CD14-positive monocyte (primary cell): ENCODE results near the gene ARHGEF11. TPM values are rescaled to one million over a fixed set of nuclear protein-coding genes. Genes with fewer than 3 reads are reported as not detected.

ENCODE experiments used
- DNase-seq, 3 donors: peaks; one replicate each; pipeline ENCODE4 v3.0.0-alpha.2; 2011 to 2022
- H2AFZ ChIP-seq: 2 replicates; pipeline ENCODE4 v1.6.0; 2012; ENCODE audit warnings: mild to moderate bottlenecking, low read depth, low read length, inconsistent platforms; ENCODE audit not compliant: insufficient read depth, poor library complexity, severe bottlenecking
- H3K27ac ChIP-seq, 2 donors: 1 replicate in 1 of 2; 2 replicates in 1 of 2; pipeline ENCODE4 v1.5.1; 2012 to 2013; ENCODE audit warnings: low read length in 2 of 2, control low read depth in 1 of 2, inconsistent platforms in 1 of 2, low read depth in 1 of 2, mild to moderate bottlenecking in 1 of 2
- H3K27me3 ChIP-seq, 2 donors: one replicate each; pipeline versions ENCODE4 v1.6.0 to v1.6.1; 2011 to 2013; ENCODE audit warnings: low read length in 2 of 2; ENCODE audit not compliant: control insufficient read depth in 2 of 2, insufficient read depth in 2 of 2
- H3K36me3 ChIP-seq, 2 donors: replicated peaks in 1 of 2; 1 replicate in 1 of 2; 2 replicates in 1 of 2; pipeline versions ENCODE4 v1.5.1 to v1.6.1; 2012 to 2013; ENCODE audit warnings: low read length in 2 of 2, control low read depth in 1 of 2, inconsistent platforms in 1 of 2, mild to moderate bottlenecking in 1 of 2; ENCODE audit not compliant: insufficient read depth in 2 of 2, control insufficient read depth in 1 of 2
- H3K4me1 ChIP-seq, 2 donors: 1 replicate in 1 of 2; 2 replicates in 1 of 2; pipeline versions ENCODE4 v1.5.1 to v1.6.1; 2012 to 2013; ENCODE audit warnings: low read length in 2 of 2, control low read depth in 1 of 2, inconsistent platforms in 1 of 2, mild to moderate bottlenecking in 1 of 2, moderate library complexity in 1 of 2; ENCODE audit not compliant: insufficient read depth in 2 of 2, control insufficient read depth in 1 of 2
- H3K4me2 ChIP-seq: replicated peaks from 2 replicates; pipeline ENCODE3; 2012; ENCODE audit warnings: low read length, moderate library complexity, mild to moderate bottlenecking; ENCODE audit not compliant: poor library complexity, severe bottlenecking; ENCODE audit errors: extremely low read depth
- H3K4me3 ChIP-seq, 3 experiments: fragments of 200-600 bp in 1 of 3; sonication (generic) in 1 of 3; replicated peaks in 1 of 3; 1 replicate in 2 of 3; 2 replicates in 1 of 3; pipeline ENCODE4 v1.5.1; 2011 to 2013; ENCODE audit warnings: low read length in 3 of 3, mild to moderate bottlenecking in 3 of 3, control low read depth in 2 of 3, low read depth in 2 of 3, inconsistent platforms in 1 of 3, moderate library complexity in 1 of 3
- H3K79me2 ChIP-seq: 2 replicates; pipeline ENCODE4 v1.6.0; 2012; ENCODE audit warnings: mild to moderate bottlenecking, control low read depth, inconsistent platforms, low read length, moderate library complexity; ENCODE audit not compliant: insufficient read depth
- H3K9ac ChIP-seq: 2 replicates; pipeline ENCODE4 v1.6.0; 2017; ENCODE audit warnings: low read length, mild to moderate bottlenecking; ENCODE audit not compliant: insufficient read depth, poor library complexity, severe bottlenecking
- H3K9me3 ChIP-seq, 2 donors: replicated peaks in 1 of 2; 1 replicate in 1 of 2; 2 replicates in 1 of 2; pipeline versions ENCODE4 v1.5.1 to v1.6.1; 2012 to 2013; ENCODE audit warnings: low read length in 2 of 2, control low read depth in 1 of 2; ENCODE audit not compliant: control insufficient read depth in 1 of 2, insufficient read depth in 1 of 2
- H4K20me1 ChIP-seq: 2 replicates; pipeline ENCODE4 v1.6.0; 2012; ENCODE audit warnings: mild to moderate bottlenecking, low read length, control low read depth, moderate library complexity; ENCODE audit not compliant: insufficient read depth
- H3K27ac Mint-ChIP-seq, 7 donors: one replicate each; pipeline ENCODE4 v1.8.0; 2020; ENCODE audit warnings: mild to moderate bottlenecking in 7 of 7, mixed read lengths in 7 of 7, moderate library complexity in 6 of 7, inconsistent platforms in 2 of 7
- H3K27me3 Mint-ChIP-seq, 3 donors: one replicate each; pipeline ENCODE4 v1.8.0; 2021 to 2022; ENCODE audit warnings: low read depth in 3 of 3, mild to moderate bottlenecking in 3 of 3, mixed read lengths in 3 of 3, moderate library complexity in 3 of 3, inconsistent platforms in 1 of 3
- H3K36me3 Mint-ChIP-seq, 2 donors: one replicate each; pipeline ENCODE4 v1.8.0; 2020; ENCODE audit warnings: mixed read lengths in 2 of 2, inconsistent platforms in 1 of 2, mild to moderate bottlenecking in 1 of 2
- H3K4me1 Mint-ChIP-seq: one replicate; pipeline ENCODE4 v1.8.0; 2020; ENCODE audit warnings: mild to moderate bottlenecking, mixed read lengths
- H3K4me3 Mint-ChIP-seq, 2 donors: one replicate each; pipeline ENCODE4 v1.8.0; 2020; ENCODE audit warnings: mild to moderate bottlenecking in 2 of 2, mixed read lengths in 2 of 2, moderate library complexity in 1 of 2
- H3K9me3 Mint-ChIP-seq, 7 donors: one replicate each; pipeline ENCODE4 v1.8.0; 2020 to 2022; ENCODE audit warnings: mixed read lengths in 7 of 7, mild to moderate bottlenecking in 6 of 7, moderate library complexity in 6 of 7, inconsistent platforms in 2 of 7
- WGBS: methylation state at CpG from one replicate; pipeline ENCODE4 v1.1.5; 2013; ENCODE audit warnings: missing lambda C conversion rate; ENCODE audit not compliant: insufficient coverage; 5-methylcytosine and 5-hydroxymethylcytosine counted together
- intact Hi-C, 2 donors: fragments of 100-400 bp; cut with micrococcal nuclease; formaldehyde crosslinking; loops; one replicate each; pipeline versions ENCODE4 v1.15.0 to v1.15.1; 2023
- polyA plus RNA-seq, 3 donors: library from polyadenylated mRNA; depleted of rRNA in 1 of 3; unstranded in 2 of 3; stranded (reverse) in 1 of 3; fragments of 300-500 nt in 2 of 3; fragments of >200 nt in 1 of 3; fragmentation: Illumina TruSeq in 2 of 3; gene quantifications; 1 replicate in 2 of 3; 2 replicates in 1 of 3; pipeline ENCODE4 v1.2.3, GENCODE V29; 2012 to 2021
- TF ChIP-seq, protein P1 (sequence below): fragments of 200-600 bp; IDR thresholded peaks from one replicate; pipeline ENCODE4 v1.8.0; 2022; ENCODE audit warnings: antibody characterized with exemption, mild to moderate bottlenecking

ARHGEF11 gene
- polyA plus RNA-seq, 3 donors, result 17.0 to 78.5 (median 17.7) TPM

DNA sequence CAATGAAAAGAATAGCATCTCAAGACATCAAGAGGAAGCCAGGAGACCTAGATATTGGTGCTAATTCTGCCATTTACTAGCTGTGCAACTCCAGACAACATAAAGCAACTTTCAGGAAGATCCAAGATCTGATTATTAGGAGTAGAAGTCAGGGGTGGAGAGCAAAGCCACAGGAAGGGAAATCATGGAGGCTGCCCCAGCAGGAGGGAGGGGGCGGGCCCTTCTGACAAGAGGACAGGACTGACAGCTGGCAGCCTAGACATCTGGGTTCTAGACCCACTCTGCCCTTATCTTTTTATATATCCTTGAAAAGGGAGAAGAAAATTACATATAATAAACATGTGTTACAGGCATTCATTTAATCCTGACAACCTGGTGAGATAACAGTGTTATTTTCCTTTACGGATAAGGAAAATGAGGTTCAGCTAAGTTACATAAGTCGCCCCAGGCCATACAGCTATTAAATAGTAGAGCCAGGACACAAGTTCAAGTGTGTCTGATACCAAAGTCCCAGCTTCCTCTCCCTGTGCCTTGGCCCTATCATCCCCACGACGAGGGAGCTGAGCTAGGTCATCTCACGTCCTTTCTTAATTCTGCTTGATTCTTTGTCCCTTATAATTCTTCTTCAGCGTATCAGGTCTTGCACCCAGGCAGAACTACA lies 46.6 kb downstream of the ARHGEF11 start:
- no peak overlapping the region for H2AFZ ChIP-seq
- peaks cover 0 to 2% of the 10 kb centered on the region in 2 donors for H3K36me3 ChIP-seq
- H3K4me1 ChIP-seq, result no peaks in the 10 kb centered on the region
- H3K36me3 Mint-ChIP-seq, result peaks cover 13 to 14% of the 10 kb centered on the region in 2 donors
- peaks cover 2% of the 10 kb centered on the region for H3K4me1 Mint-ChIP-seq
- peak overlapping the region in 1 of 7 donors; percentile 68 for H3K27ac Mint-ChIP-seq
- no peaks in the 10 kb centered on the region for H3K27me3 ChIP-seq
- no peaks in the 10 kb centered on the region for H3K9me3 ChIP-seq
- no peaks in the 10 kb centered on the region for H3K9me3 Mint-ChIP-seq
- no peak overlapping the region for H3K27ac ChIP-seq
- no peak overlapping the region for H3K4me3 ChIP-seq
- H3K79me2 ChIP-seq, result peaks cover 19% of the 10 kb centered on the region
- H3K4me2 ChIP-seq, result no peak overlapping the region
- WGBS, result 84% methylated on average over 4 of the region's 7 CpGs
- H3K9ac ChIP-seq, result no peak overlapping the region
- no peak for DNase-seq
- H4K20me1 ChIP-seq, result peaks cover 92% of the 10 kb centered on the region
- TF ChIP-seq, protein P1, sequence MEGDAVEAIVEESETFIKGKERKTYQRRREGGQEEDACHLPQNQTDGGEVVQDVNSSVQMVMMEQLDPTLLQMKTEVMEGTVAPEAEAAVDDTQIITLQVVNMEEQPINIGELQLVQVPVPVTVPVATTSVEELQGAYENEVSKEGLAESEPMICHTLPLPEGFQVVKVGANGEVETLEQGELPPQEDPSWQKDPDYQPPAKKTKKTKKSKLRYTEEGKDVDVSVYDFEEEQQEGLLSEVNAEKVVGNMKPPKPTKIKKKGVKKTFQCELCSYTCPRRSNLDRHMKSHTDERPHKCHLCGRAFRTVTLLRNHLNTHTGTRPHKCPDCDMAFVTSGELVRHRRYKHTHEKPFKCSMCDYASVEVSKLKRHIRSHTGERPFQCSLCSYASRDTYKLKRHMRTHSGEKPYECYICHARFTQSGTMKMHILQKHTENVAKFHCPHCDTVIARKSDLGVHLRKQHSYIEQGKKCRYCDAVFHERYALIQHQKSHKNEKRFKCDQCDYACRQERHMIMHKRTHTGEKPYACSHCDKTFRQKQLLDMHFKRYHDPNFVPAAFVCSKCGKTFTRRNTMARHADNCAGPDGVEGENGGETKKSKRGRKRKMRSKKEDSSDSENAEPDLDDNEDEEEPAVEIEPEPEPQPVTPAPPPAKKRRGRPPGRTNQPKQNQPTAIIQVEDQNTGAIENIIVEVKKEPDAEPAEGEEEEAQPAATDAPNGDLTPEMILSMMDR, result no peak
- H3K4me3 Mint-ChIP-seq, result no peak overlapping the region
- no peaks in the 10 kb centered on the region for H3K27me3 Mint-ChIP-seq
- intact Hi-C loops, result no loop called here

- H4K20me1 ChIP-seq, result peaks cover 92% of the 10 kb centered on the region
These were observed 47.2 kb downstream of the ARHGEF11 start for GRCh38 chr1:156998301-156998700.

More at GRCh38 chr1:156998301-156998700, 47.2 kb downstream of the ARHGEF11 start:
- no peak overlapping the region for H3K9ac ChIP-seq
- no peak overlapping the region for H3K4me3 ChIP-seq
- peaks cover 2% of the 10 kb centered on the region for H3K4me1 Mint-ChIP-seq
- TF ChIP-seq, protein P1, result no peak
- H3K9me3 Mint-ChIP-seq, result no peaks in the 10 kb centered on the region
- H3K4me3 Mint-ChIP-seq, result no peak overlapping the region
- H3K9me3 ChIP-seq, result no peaks in the 10 kb centered on the region
- H3K27me3 ChIP-seq, result no peaks in the 10 kb centered on the region
- intact Hi-C loops, result no loop called here
- no CpG with 5 or more reads among the region's 3 CpGs for WGBS
- peaks cover 19% of the 10 kb centered on the region for H3K79me2 ChIP-seq
- no peak for DNase-seq
- H3K4me2 ChIP-seq, result no peak overlapping the region
- H3K27me3 Mint-ChIP-seq, result no peaks in the 10 kb centered on the region
- H2AFZ ChIP-seq, result no peak overlapping the region
- H3K36me3 Mint-ChIP-seq, result peaks cover 14% of the 10 kb centered on the region in 2 donors
- no peak overlapping the region for H3K27ac Mint-ChIP-seq
- peaks cover 0 to 9% of the 10 kb centered on the region in 2 donors for H3K36me3 ChIP-seq
- no peaks in the 10 kb centered on the region for H3K4me1 ChIP-seq
- H3K27ac ChIP-seq, result no peak overlapping the region
